GF-D8 (cell line): ENCODE data around the gene TMEM174.

Source experiments
- DNase-seq: peaks from one replicate; lab custom pipeline; 2025; lab: John Stamatoyannopoulos, UW

TMEM174 gene

GRCh38 chr5:73153513-73153912, 19.5 kb upstream of the TMEM174 start:
- DNase-seq = no peak

- DNase-seq = no peak
Observed at GRCh38 chr5:73154208-73155006, 18.6 kb upstream of the TMEM174 start.

GRCh38 chr5:73155271-73156222, 17.4 kb upstream of the TMEM174 start:
- DNase-seq = no peak

GRCh38 chr5:73157414-73158303, 15.3 kb upstream of the TMEM174 start:
- no peak for DNase-seq

- no peak for DNase-seq
Observed at GRCh38 chr5:73158313-73158712, 14.7 kb upstream of the TMEM174 start.

- DNase-seq = no peak
Observed at GRCh38 chr5:73160239-73160671, 12.7 kb upstream of the TMEM174 start.

- DNase-seq = no peak
Observed at GRCh38 chr5:73170522-73170921, 2.5 kb upstream of the TMEM174 start.

GRCh38 chr5:73171495-73171894, 1.5 kb upstream of the TMEM174 start:
- no peak for DNase-seq

- DNase-seq = no peak
Observed at GRCh38 chr5:73174100-73174815, 1.3 kb downstream of the TMEM174 start.

- no peak for DNase-seq
Observed at GRCh38 chr5:73176250-73176649, 3.3 kb downstream of the TMEM174 start.

- DNase-seq = no peak
Observed at GRCh38 chr5:73178265-73178664, 5.3 kb downstream of the TMEM174 start.

GRCh38 chr5:73179730-73180129, 6.7 kb downstream of the TMEM174 start:
- no peak for DNase-seq

GRCh38 chr5:73180566-73180965, 7.6 kb downstream of the TMEM174 start:
- DNase-seq = no peak

GRCh38 chr5:73182307-73182706, 9.3 kb downstream of the TMEM174 start:
- no peak for DNase-seq

GRCh38 chr5:73183000-73183399, 10.0 kb downstream of the TMEM174 start:
- no peak for DNase-seq

GRCh38 chr5:73183481-73183891, 10.5 kb downstream of the TMEM174 start:
- no peak for DNase-seq

- DNase-seq = no peak
Observed at GRCh38 chr5:73186976-73187375, 14.0 kb downstream of the TMEM174 start.

GRCh38 chr5:73188764-73189531, 16.0 kb downstream of the TMEM174 start:
- DNase-seq = no peak

- DNase-seq = no peak
Observed at GRCh38 chr5:73189871-73190376, 16.9 kb downstream of the TMEM174 start.

- no peak for DNase-seq
Observed at GRCh38 chr5:73192370-73192769, 19.4 kb downstream of the TMEM174 start.
